Measurements from ENCODE around the gene DNAJB12.
A peak's percentile ranks its signal among the peaks of the same experiment; 100 is the strongest.

The DNAJB12 gene

DNA sequence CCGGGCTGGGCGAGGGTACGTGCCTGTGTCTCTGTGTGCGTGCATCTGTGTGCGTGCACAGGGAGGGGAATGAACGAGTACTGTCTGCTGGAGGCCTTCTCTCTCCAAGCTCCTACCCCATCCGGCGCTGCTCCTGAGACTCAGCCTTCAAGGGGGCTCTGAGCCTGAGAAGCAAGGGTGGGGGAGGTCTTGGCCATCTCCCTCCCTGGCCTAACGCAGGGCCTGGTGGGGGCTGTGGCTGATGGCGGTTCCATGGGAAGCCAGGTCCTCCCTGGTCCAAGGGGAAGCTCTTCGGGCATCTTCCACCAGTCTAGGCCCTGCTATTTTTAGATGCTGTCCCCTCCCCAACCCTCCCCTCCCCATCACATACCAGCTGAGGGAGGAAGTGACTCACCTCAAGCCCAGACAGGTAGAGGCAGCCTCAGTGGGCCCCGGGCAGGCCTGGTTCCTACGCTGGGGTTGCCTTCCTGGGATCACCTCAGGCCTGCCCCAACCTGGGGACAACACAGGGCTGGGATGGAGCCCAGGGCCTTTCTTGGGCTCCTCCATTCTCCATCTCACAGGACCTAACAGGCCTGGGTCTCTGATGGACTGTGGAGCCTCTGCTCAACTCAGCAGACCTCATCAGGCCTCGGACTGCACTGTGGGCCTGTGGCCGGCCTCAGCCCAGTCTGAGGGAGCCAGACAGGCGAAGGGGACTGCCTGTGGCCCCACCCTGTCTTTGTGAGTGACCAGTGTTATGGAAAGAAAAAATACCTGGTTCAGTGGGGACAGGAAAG, 32.2 kb downstream of the DNAJB12 start:
- Histone ChIP-seq H3K4me3 (replicated peaks; ENCODE audit: low read depth, low read length) (no peak overlapping the region), H3K27me3 (replicated peaks; ENCODE audit: control insufficient read depth, insufficient read depth, low read length) (no peaks in the 10 kb centered on the region), H3K36me3 (ENCODE audit: control insufficient read depth, insufficient read depth, low read length) (no peaks in the 10 kb centered on the region)
- TF ChIP-seq, protein P1, sequence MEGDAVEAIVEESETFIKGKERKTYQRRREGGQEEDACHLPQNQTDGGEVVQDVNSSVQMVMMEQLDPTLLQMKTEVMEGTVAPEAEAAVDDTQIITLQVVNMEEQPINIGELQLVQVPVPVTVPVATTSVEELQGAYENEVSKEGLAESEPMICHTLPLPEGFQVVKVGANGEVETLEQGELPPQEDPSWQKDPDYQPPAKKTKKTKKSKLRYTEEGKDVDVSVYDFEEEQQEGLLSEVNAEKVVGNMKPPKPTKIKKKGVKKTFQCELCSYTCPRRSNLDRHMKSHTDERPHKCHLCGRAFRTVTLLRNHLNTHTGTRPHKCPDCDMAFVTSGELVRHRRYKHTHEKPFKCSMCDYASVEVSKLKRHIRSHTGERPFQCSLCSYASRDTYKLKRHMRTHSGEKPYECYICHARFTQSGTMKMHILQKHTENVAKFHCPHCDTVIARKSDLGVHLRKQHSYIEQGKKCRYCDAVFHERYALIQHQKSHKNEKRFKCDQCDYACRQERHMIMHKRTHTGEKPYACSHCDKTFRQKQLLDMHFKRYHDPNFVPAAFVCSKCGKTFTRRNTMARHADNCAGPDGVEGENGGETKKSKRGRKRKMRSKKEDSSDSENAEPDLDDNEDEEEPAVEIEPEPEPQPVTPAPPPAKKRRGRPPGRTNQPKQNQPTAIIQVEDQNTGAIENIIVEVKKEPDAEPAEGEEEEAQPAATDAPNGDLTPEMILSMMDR (IDR thresholded peaks at IDR 0.05; ENCODE audit: insufficient read depth, low read length, poor library complexity, severe bottlenecking) = no peak
- DNase-seq (ENCODE audit: extremely low read depth, insufficient read length) = no peak

- Histone ChIP-seq H3K27me3 (replicated peaks; ENCODE audit: control insufficient read depth, insufficient read depth, low read length) (no peaks in the 10 kb centered on the region), H3K36me3 (ENCODE audit: control insufficient read depth, insufficient read depth, low read length) (no peaks in the 10 kb centered on the region), H3K4me3 (replicated peaks; ENCODE audit: low read depth, low read length) (no peak overlapping the region)
- DNase-seq (ENCODE audit: extremely low read depth, insufficient read length) = no peak
- TF ChIP-seq, protein P1 (IDR thresholded peaks at IDR 0.05; ENCODE audit: insufficient read depth, low read length, poor library complexity, severe bottlenecking) = no peak
These were observed 32.8 kb downstream of the DNAJB12 start for GRCh38 chr10:72322030-72322279.

DNA sequence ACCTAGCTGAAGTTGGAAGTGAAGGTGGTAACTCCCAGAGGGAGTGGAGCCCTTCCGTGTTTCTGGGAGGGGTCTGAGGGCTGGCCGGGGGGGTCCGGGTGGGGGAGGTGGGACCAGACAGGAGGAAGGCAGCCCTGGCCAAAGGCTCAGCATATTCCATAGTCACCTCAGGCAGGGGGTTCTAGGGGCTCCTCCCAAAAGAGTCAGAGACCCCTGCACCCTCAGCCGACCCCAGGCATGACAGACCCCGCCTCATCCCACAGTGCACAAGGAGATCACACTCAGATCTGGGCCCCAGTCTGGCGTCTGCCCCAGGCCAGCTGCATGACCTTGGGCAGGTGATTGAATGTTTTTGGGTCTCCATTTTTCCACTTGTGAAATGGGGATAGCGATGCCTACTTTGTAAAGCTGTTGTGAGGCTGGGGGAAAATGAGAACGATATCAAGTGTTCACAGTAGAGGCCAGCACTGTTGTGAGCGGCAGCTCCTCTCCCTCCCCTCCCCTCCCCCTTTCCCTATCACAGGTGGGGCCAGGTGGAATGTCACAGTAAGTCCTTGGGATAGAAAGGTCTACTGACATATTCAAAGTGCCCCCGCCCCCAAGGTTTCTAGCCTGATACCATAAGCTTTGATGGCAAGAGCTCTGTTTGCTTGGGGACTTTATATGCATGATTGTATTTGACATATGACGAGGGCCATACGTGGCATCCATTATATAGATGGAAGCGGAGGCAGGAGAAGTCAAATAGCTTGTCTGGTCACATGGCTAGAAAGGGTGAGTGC, 33.3 kb downstream of the DNAJB12 start:
- Histone ChIP-seq H3K36me3 (ENCODE audit: control insufficient read depth, insufficient read depth, low read length) (no peaks in the 10 kb centered on the region), H3K27me3 (replicated peaks; ENCODE audit: control insufficient read depth, insufficient read depth, low read length) (no peaks in the 10 kb centered on the region), H3K4me3 (replicated peaks; ENCODE audit: low read depth, low read length) (peak overlapping the region; percentile 37)
- TF ChIP-seq, protein P1 (IDR thresholded peaks at IDR 0.05; ENCODE audit: insufficient read depth, low read length, poor library complexity, severe bottlenecking) = no peak
- no peak for DNase-seq (ENCODE audit: extremely low read depth, insufficient read length)

DNA sequence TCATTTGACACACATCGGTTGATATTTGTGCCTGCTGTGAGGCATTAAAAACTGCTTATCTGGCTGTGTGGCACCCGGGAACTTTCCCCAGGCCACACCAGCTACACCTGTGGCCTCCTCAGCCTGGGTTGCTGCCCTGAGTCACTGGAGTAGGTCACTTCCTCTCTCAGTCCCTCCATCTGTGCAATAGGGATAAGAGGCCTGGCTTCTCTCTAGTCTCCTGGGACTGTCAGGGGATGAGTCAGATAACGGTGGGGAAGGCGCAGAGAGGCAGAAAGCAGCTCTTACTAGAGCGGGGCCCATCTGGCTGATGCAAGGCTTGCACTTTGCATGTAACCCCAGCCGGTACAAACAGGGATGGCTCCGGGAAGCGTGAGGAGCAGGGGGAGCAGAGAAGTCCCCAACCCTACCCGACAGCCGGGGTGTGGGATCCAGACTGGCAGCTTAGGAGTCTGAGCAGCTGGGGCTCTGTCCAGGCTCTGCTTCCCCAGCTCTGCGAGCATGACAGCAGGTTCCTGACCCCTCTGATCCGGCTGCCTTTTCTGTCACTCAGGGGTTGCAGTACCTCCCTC, 34.0 kb downstream of the DNAJB12 start:
- peak; percentile 84 for DNase-seq (ENCODE audit: extremely low read depth, insufficient read length)
- Histone ChIP-seq H3K27me3 (replicated peaks; ENCODE audit: control insufficient read depth, insufficient read depth, low read length) (no peaks in the 10 kb centered on the region), H3K4me3 (replicated peaks; ENCODE audit: low read depth, low read length) (peak overlapping the region; percentile 37), H3K36me3 (ENCODE audit: control insufficient read depth, insufficient read depth, low read length) (no peaks in the 10 kb centered on the region)
- TF ChIP-seq, protein P1 (IDR thresholded peaks at IDR 0.05; ENCODE audit: insufficient read depth, low read length, poor library complexity, severe bottlenecking) = no peak

- Histone ChIP-seq H3K27me3 (replicated peaks; ENCODE audit: control insufficient read depth, insufficient read depth, low read length) (no peaks in the 10 kb centered on the region), H3K36me3 (ENCODE audit: control insufficient read depth, insufficient read depth, low read length) (no peaks in the 10 kb centered on the region), H3K4me3 (replicated peaks; ENCODE audit: low read depth, low read length) (peak overlapping the region; percentile 64)
- peak; percentile 92 for DNase-seq (ENCODE audit: extremely low read depth, insufficient read length)
- TF ChIP-seq, protein P1 (IDR thresholded peaks at IDR 0.05; ENCODE audit: insufficient read depth, low read length, poor library complexity, severe bottlenecking) = no peak
These were observed 35.1 kb downstream of the DNAJB12 start for GRCh38 chr10:72319416-72320254.
